NK-92 (cell line): ENCODE measurements around the gene KIRREL1.

Experiments used
- DNase-seq: peaks from one replicate; lab custom pipeline; 2025; ENCODE audit not compliant: unreplicated experiment; lab: John Stamatoyannopoulos, UW

The KIRREL1 gene

DNA sequence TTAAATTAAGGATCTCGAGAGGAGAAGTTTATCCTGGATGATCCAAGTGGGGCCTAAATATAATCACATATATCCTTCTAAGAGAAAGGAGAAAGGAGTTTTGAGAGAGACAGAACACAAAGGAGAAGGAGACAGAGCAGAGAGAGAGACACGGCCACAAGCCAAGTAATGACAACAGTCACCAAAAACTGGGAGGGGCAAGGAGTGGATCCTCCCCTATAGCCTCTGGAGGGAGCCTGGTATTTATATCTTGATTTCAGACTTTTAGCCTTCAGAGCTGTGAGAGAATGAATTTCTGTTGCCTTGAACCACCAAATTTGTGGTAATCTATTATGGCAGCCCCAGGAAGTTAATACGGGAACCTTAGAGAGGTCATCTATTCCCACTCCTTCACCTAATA lies 137.8 kb downstream of the KIRREL1 start:
- no peak for DNase-seq

GRCh38 chr1:158140764-158141192 lies 147.3 kb downstream of the KIRREL1 start:
- DNase-seq = no peak

DNA sequence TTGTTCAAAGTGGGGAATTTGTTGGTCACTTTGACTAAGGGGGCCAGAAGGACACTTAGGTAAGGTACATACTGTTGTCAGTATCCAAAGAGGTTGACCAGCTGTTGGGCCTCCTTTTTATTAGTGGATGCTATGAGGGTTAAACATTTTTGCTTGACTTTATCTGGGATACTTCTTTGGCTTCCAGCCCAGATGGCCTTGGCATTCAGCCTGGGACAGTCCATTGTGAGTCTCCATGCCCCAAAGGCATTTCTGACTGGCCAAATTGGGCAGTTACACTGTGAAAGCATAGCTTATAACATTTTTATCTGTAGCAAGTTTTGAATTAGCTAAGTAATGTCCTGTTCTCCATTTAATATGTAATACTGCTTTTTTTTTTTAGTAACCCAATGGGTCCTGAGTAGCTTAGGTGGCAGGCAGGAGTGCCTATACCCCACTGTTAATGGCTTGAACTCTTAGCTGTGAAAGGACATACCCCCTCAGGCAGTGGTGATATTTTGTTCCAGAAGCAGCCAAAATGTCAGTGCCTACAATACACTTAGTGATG lies 151.8 kb downstream of the KIRREL1 start:
- DNase-seq = no peak

DNA sequence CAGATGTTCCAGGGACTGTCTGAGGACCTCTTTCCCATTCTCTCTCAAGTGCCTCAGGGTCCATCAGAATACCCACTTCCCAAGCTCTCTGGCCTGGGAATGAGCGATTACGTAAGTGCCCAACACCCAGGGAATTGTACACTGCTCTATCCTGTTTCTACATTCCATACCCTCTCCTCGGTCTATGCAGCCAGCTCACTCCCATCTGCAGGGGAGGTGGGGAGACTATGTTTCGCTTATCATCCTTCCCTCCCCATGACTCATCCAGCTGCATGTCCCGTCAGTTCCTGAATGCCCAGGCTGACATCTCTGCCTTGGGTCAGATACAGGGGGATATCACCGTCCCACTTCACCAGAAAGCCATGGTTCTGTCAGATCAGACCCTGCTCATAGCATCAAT lies 152.7 kb downstream of the KIRREL1 start:
- DNase-seq = no peak

DNA sequence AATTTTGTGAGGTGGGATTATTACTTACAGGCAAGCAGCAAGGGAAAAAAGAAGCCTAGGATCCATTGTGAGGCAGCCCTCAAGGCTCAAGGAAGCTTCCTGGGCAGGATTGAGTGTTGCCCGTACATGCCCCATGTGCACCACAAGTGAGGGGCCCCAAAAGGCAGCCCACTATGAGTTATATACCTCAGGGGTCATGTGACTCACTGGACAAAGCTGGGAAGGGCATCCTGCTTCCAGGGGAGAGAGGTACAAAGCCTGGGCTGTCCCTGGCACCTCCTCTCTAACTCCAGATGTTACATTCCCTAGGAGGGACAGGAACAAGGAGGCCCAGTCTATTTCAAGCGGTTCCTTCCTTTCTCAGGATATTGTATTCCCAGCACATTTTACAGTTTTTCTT lies 153.3 kb downstream of the KIRREL1 start:
- no peak for DNase-seq

DNA sequence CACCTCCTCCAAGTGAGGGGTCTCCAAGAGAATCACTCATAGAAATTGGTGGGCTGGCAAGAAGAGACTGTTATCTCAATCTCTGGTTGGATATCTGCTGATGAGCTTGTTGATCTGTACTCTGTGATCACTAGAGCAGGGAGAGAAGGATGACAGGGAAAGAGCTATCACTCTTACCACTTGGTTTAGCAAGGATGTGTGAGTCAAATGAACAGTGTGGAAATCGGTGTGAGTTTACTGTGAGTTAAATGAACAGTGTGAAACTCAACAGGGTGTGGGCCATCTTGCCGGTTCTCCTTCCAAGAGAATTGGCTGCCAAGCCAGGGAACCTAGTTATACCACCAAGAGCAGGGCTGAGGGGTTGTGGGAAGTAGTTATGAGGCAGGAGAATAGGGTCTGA lies 154.0 kb downstream of the KIRREL1 start:
- no peak for DNase-seq

- no peak for DNase-seq
Measured at GRCh38 chr1:158147869-158148268, 154.4 kb downstream of the KIRREL1 start.

DNA sequence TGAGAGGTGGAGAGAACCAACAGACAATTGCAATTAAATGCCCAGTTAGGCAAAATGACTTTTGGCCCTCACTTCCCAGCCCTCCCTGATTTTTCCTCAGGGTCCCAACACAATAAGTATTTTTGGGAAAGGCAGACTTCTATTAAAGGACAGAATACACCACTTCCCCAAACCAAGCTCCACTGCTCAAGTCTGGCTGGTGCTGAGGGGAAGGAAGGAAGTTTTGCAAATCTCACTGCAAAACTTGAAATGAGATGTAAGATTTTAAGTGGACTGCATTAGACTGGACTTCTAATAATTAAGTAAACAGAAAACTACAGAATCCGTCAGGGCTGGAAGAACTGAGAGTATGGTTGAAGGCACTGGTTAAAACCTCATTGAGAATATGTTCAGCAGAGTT lies 155.0 kb downstream of the KIRREL1 start:
- DNase-seq = no peak

GRCh38 chr1:158149175-158149574 lies 155.7 kb downstream of the KIRREL1 start:
- DNase-seq = no peak
